GM18867 (cell line): ENCODE data around the gene PRDM2.

ENCODE experiments used
- ATAC-seq: cut with Tn5 transposase; IDR thresholded peaks from one replicate; pipeline ENCODE4 v1.9.1; 2021; ENCODE audit warnings: mild to moderate bottlenecking, moderate library complexity; ENCODE audit not compliant: unreplicated experiment

Gene PRDM2

GRCh38 chr1:13783551-13783950 is 83.6 kb downstream of the PRDM2 start:
- ATAC-seq: no peak

GRCh38 chr1:13784971-13785370 is 85.0 kb downstream of the PRDM2 start:
- no peak for ATAC-seq

GRCh38 chr1:13786541-13786940 is 86.6 kb downstream of the PRDM2 start:
- ATAC-seq: no peak

GRCh38 chr1:13788795-13789194 is 88.8 kb downstream of the PRDM2 start:
- ATAC-seq: no peak

GRCh38 chr1:13790290-13791030 is 90.5 kb downstream of the PRDM2 start:
- no peak for ATAC-seq

- no peak for ATAC-seq
Measured at GRCh38 chr1:13792419-13792818, 92.4 kb downstream of the PRDM2 start.

GRCh38 chr1:13793088-13793730 is 93.2 kb downstream of the PRDM2 start:
- ATAC-seq: no peak

GRCh38 chr1:13794231-13795187 is 94.5 kb downstream of the PRDM2 start:
- ATAC-seq: no peak

GRCh38 chr1:13797397-13797796 is 97.4 kb downstream of the PRDM2 start:
- ATAC-seq: no peak

- no peak for ATAC-seq
Measured at GRCh38 chr1:13798120-13798519, 98.1 kb downstream of the PRDM2 start.

GRCh38 chr1:13799502-13800283 is 99.7 kb downstream of the PRDM2 start:
- no peak for ATAC-seq

GRCh38 chr1:13801232-13801631 is 101.2 kb downstream of the PRDM2 start:
- ATAC-seq: no peak

- ATAC-seq: no peak
Measured at GRCh38 chr1:13801655-13802486, 101.9 kb downstream of the PRDM2 start.

- no peak for ATAC-seq
Measured at GRCh38 chr1:13802782-13803545, 103.0 kb downstream of the PRDM2 start.

GRCh38 chr1:13803546-13804239 is 103.7 kb downstream of the PRDM2 start:
- no peak for ATAC-seq

- no peak for ATAC-seq
Measured at GRCh38 chr1:13804240-13804633, 104.2 kb downstream of the PRDM2 start.

GRCh38 chr1:13805431-13805830 is 105.4 kb downstream of the PRDM2 start:
- no peak for ATAC-seq

GRCh38 chr1:13806108-13806507 is 106.1 kb downstream of the PRDM2 start:
- no peak for ATAC-seq
